Measurements from ENCODE around the gene CDH15. TPM values are rescaled to one million over a fixed set of nuclear protein-coding genes. Genes with fewer than 3 reads are reported as not detected.

The CDH15 gene
- total RNA-seq, 1 experiment from 2014 or later: 3.8 TPM

- ChIA-PET POLR2A (no interaction called here), CTCF (no interaction called here), RAD21 (ENCODE audit: low non-redundant PET in 1 of 2, low total read pairs in 2 of 2, uncharacterized antibody in 2 of 2, unreplicated experiment in 2 of 2) (no interaction called here)
- H3K79me2 ChIP-seq (ENCODE audit: insufficient read depth, low read length): peaks cover 4% of the 10 kb centered on the region
- H3K4me3 ChIP-seq (replicated peaks in 1 of 2; ENCODE audit: low read depth in 1 of 2, low read length in 2 of 2): no peak overlapping the region
- no peak overlapping the region for H3K4me2 ChIP-seq (ENCODE audit: low read length)
- no peaks in the 10 kb centered on the region for H3K9me2 ChIP-seq (ENCODE audit: insufficient read depth)
- H3K36me3 ChIP-seq (ENCODE audit: control insufficient read depth in 1 of 2, insufficient read depth in 2 of 2, low read length in 2 of 2): peaks cover 8 to 36% of the 10 kb centered on the region in 2 experiments
- no peak overlapping the region for H3K27ac ChIP-seq (ENCODE audit: low read depth, low read length)
- H4K20me1 ChIP-seq (ENCODE audit: insufficient read depth): no peaks in the 10 kb centered on the region
- intact Hi-C loops (cut with micrococcal nuclease): no loop called here
- DNase-seq (ENCODE audit: low read depth, low spot score): no peak
- ATAC-seq: no peak
- H3K9me3 ChIP-seq (ENCODE audit: control insufficient read depth in 1 of 2, insufficient read depth in 1 of 2, low read depth in 1 of 2, low read length in 2 of 2): peaks cover 8 to 14% of the 10 kb centered on the region in 2 experiments; a peak in 3 of 4 replicates
- no TSS peak for BruUV-seq (replicated peaks)
- H3K4me1 ChIP-seq (ENCODE audit: control insufficient read depth in 1 of 2, insufficient read depth in 2 of 2, low read length in 2 of 2): no peaks in the 10 kb centered on the region
- no peak overlapping the region for H3K9ac ChIP-seq (ENCODE audit: low read length)
- no peaks in the 10 kb centered on the region for H3K27me3 ChIP-seq (ENCODE audit: insufficient read depth, low read length)
- TF ChIP-seq YY1 (IDR thresholded peaks at IDR 0.05; ENCODE audit: extremely low read depth, insufficient replicate concordance, low read depth, low read length) (no peak), EGR1 (IDR thresholded peaks at IDR 0.05; ENCODE audit: low read depth) (no peak), REST (IDR thresholded peaks at IDR 0.05; ENCODE audit: low read depth) (no peak), RAD21 (IDR thresholded peaks at IDR 0.05; ENCODE audit: low read depth) (no peak), MAX (IDR thresholded peaks at IDR 0.05) (no peak), ZBTB33 (IDR thresholded peaks at IDR 0.05; ENCODE audit: extremely low read depth, insufficient replicate concordance, low read length) (no peak), CEBPB (IDR thresholded peaks at IDR 0.05; ENCODE audit: low read depth) (no peak), POLR2AphosphoS5 (IDR thresholded peaks at IDR 0.05; ENCODE audit: low read depth, low read length) (no peak), EZH2 (IDR thresholded peaks at IDR 0.05) (no peak), JUND (IDR thresholded peaks at IDR 0.05) (no peak), ATF3 (IDR thresholded peaks at IDR 0.05) (no peak), TCF7L2 (IDR thresholded peaks at IDR 0.05; ENCODE audit: borderline replicate concordance, extremely low read depth, insufficient read depth, insufficient read length) (no peak), SRF (IDR thresholded peaks at IDR 0.05; ENCODE audit: low read depth) (no peak)
- H2AFZ ChIP-seq (ENCODE audit: low read depth, low read length, poor library complexity, severe bottlenecking): no peak overlapping the region
These were observed 37.3 kb upstream of the CDH15 start for GRCh38 chr16:89134269-89134668.

Measured in HCT116 (cell line).